K562 (cell line): ENCODE results near the gene NME2. TPM values are rescaled to one million over a fixed set of nuclear protein-coding genes. Genes with fewer than 3 reads are reported as not detected.

Experiments used
- ATAC-seq: fragments of 200-7000 bp; cut with Tn5 transposase; 3 replicates; pipeline ENCODE4 v1.9.1; 2020; ENCODE audit warnings: moderate library complexity
- BruUV-seq: library from RNA; stranded (reverse); fragments of 400-500 nt; replicated peaks from 2 replicates; lab custom pipeline; 2021; lab: Mats Ljungman, UMichigan
- CTCF ChIA-PET: fragments of 300-600 bp; formaldehyde crosslinking; extraction: SDS; loops from one replicate; lab custom pipeline; 2021; ENCODE audit warnings: low intra/inter-chr PET ratio; lab: Yijun Ruan, JAX
- POLR2A ChIA-PET: fragments of 300-600, 350-650 bp; sonication (Branson Sonifier 250); formaldehyde crosslinking; extraction: SDS; loops from one replicate; lab custom pipeline; 2021; ENCODE audit warnings: antibody characterized with exemption, inconsistent platforms; lab: Yijun Ruan, JAX
- DNase-seq, 4 experiments: peaks; one replicate each; pipeline versions ENCODE4 v3.0.0 to v3.0.0-alpha.2; 2011 to 2018; ENCODE audit warnings: low spot score in 3 of 4, mixed read lengths in 3 of 4; ENCODE audit errors: extremely low read depth in 1 of 4
- FAIRE-seq: peaks from 2 replicates; lab custom pipeline; 2011; peaks lifted over from hg19 to GRCh38; lab: Jason Lieb, UNC
- H2AFZ ChIP-seq: 2 replicates; pipeline ENCODE4 v1.6.0; 2011; ENCODE audit warnings: low read depth, low read length, control low read depth, inconsistent platforms
- H3K27ac ChIP-seq: fragments of 200-600 bp; 3 replicates; pipeline ENCODE4 v1.8.0; 2011; ENCODE audit warnings: low read depth, mild to moderate bottlenecking, control low read depth, inconsistent platforms, low read length, moderate library complexity, mixed read lengths; ENCODE audit errors: extremely low read depth
- H3K27me3 ChIP-seq, 2 experiments: fragments of 300-600 bp in 1 of 2; 2 replicates in 1 of 2; 3 replicates in 1 of 2; pipeline versions ENCODE4 v1.6.0 to v1.8.0; 2011; ENCODE audit warnings: inconsistent platforms in 2 of 2, low read length in 2 of 2, mild to moderate bottlenecking in 1 of 2, mixed read lengths in 1 of 2, moderate library complexity in 1 of 2; ENCODE audit not compliant: control insufficient read depth in 2 of 2, insufficient read depth in 2 of 2
- H3K36me3 ChIP-seq: fragments of 300-600 bp; 3 replicates; pipeline ENCODE4 v1.8.0; 2011; ENCODE audit warnings: mild to moderate bottlenecking, low read length, inconsistent platforms; ENCODE audit not compliant: control insufficient read depth, insufficient read depth
- H3K4me1 ChIP-seq, 2 experiments: fragments of 200-600 bp in 1 of 2; replicated peaks in 1 of 2; 2 replicates in 1 of 2; 3 replicates in 1 of 2; pipeline versions ENCODE4 v1.5.1 to v1.8.0; 2011; ENCODE audit warnings: inconsistent platforms in 2 of 2, low read length in 2 of 2, mild to moderate bottlenecking in 1 of 2, mixed read lengths in 1 of 2, moderate library complexity in 1 of 2; ENCODE audit not compliant: control insufficient read depth in 2 of 2, insufficient read depth in 2 of 2
- H3K4me2 ChIP-seq: 2 replicates; pipeline ENCODE4 v1.6.1; 2011; ENCODE audit warnings: low read length, control low read depth, inconsistent platforms, mixed read lengths; ENCODE audit not compliant: insufficient read depth
- H3K4me3 ChIP-seq: fragments of 200-600 bp; sonication (generic), shearing (Covaris generic); 2 replicates; pipeline ENCODE4 v1.5.1; 2016; ENCODE audit warnings: control low read depth, inconsistent platforms
- H3K79me2 ChIP-seq: fragments of 200-600 bp; 3 replicates; pipeline ENCODE4 v1.8.0; 2011; ENCODE audit warnings: low read length, inconsistent platforms; ENCODE audit not compliant: control insufficient read depth, insufficient read depth
- H3K9ac ChIP-seq, 2 experiments: 2 replicates each; pipeline versions ENCODE4 v1.6.0 to v1.6.1; 2011; ENCODE audit warnings: low read depth in 2 of 2, low read length in 2 of 2, control low read depth in 1 of 2, inconsistent platforms in 1 of 2, mild to moderate bottlenecking in 1 of 2, mixed read lengths in 1 of 2; ENCODE audit not compliant: insufficient read depth in 1 of 2
- H3K9me1 ChIP-seq: one replicate; pipeline ENCODE4 v1.6.0; 2011; ENCODE audit warnings: inconsistent platforms, mild to moderate bottlenecking, low read length, moderate library complexity; ENCODE audit not compliant: control insufficient read depth, insufficient read depth
- H3K9me3 ChIP-seq: replicated peaks from 2 replicates; pipeline ENCODE4 v1.5.1; 2011; ENCODE audit warnings: low read depth, low read length, inconsistent platforms; ENCODE audit not compliant: control insufficient read depth, insufficient read depth
- H4K20me1 ChIP-seq: replicated peaks from 2 replicates; pipeline ENCODE4 v1.6.1; 2011; ENCODE audit warnings: low read length, inconsistent platforms, mixed read lengths; ENCODE audit not compliant: control insufficient read depth, insufficient read depth
- ATF1 ChIP-seq, 2 experiments: fragments of 450-650 bp in 1 of 2; IDR thresholded peaks; 2 replicates each; pipeline ENCODE4 v1.6.1; 2016; ENCODE audit warnings: missing compliant biosample characterization in 1 of 2, missing genetic modification characterization in 1 of 2
- BRD9 ChIP-seq: fragments of 450-650 bp; IDR thresholded peaks from 2 replicates; pipeline ENCODE4 v1.6.1; 2018; ENCODE audit warnings: low read depth; ENCODE audit not compliant: partially characterized antibody
- EZH2 ChIP-seq: IDR thresholded peaks from 2 replicates; pipeline ENCODE4 v1.6.1; 2012; ENCODE audit warnings: low read depth, mild to moderate bottlenecking, inconsistent platforms, low read length, borderline replicate concordance
- ZKSCAN3 ChIP-seq: fragments of 250-450 bp; sonication (Bioruptor Pico); IDR thresholded peaks from 2 replicates; pipeline ENCODE4 v1.4.0; 2020
- ZNF133 ChIP-seq: fragments of 250-450 bp; sonication (Bioruptor Pico); IDR thresholded peaks from 2 replicates; pipeline ENCODE4 v1.4.0; 2020; ENCODE audit warnings: mild to moderate bottlenecking
- ZNF384 ChIP-seq: IDR thresholded peaks from 2 replicates; pipeline ENCODE4 v1.6.1; 2012; ENCODE audit warnings: low read depth, low read length, improper control_type of control experiment
- in situ Hi-C: fragments of 300-500 bp; cut with MboI; formaldehyde crosslinking; loops from 4 replicates; pipeline ENCODE4 v1.15.0; 2018; ENCODE audit warnings: inconsistent platforms, mixed read lengths
- intact Hi-C: fragments of 100-400 bp; cut with micrococcal nuclease; formaldehyde crosslinking; loops from 2 replicates; pipeline ENCODE4 v1.14.2; 2022
- polyA plus RNA-seq, 8 experiments: library from polyadenylated mRNA; depleted of rRNA in 4 of 8; stranded (reverse) in 5 of 8; unstranded in 3 of 8; fragments of >200 nt; fragmentation: Nextera tagmentation in 2 of 8; fragmentation: Illumina TruSeq in 1 of 8; extraction: Ambion mirVana in 2 of 8; extraction: Trizol in 1 of 8; gene quantifications; 2 replicates each; pipeline versions ENCODE4 v1.2.1 to v1.2.3, GENCODE V29; 2011 to 2014; ENCODE audit warnings: inconsistent platforms in 1 of 8, missing spikeins in 1 of 8
- total RNA-seq, 7 experiments: library from RNA; depleted of rRNA in 6 of 7; stranded (reverse); fragments of >200 nt in 6 of 7; fragmentation: Illumina TruSeq in 2 of 7; extraction: Trizol in 2 of 7; gene quantifications; 2 replicates each; pipeline versions ENCODE4 v1.2.1 to v1.2.3, GENCODE V29; 2011 to 2021; ENCODE audit warnings: low replicate concordance in 1 of 7
- TF ChIP-seq, protein P1 (sequence below): fragments of 200-800 bp; sonication (Bioruptor generic); IDR thresholded peaks from 2 replicates; pipeline ENCODE4 v1.6.1; 2016; ENCODE audit warnings: missing genetic modification characterization, missing compliant biosample characterization
- TF ChIP-seq, protein P2 (sequence below): sonication (generic); formaldehyde crosslinking; IDR thresholded peaks from 2 replicates; pipeline ENCODE4 v1.8.1; 2022; ENCODE audit warnings: missing genetic modification reagents

The NME2 gene
- total and polyA plus RNA-seq, 9 of the 15 experiments (the other 6 are each of a cell fraction or from before 2014, with no cell fraction given) = 684 to 1,202 (median 924) TPM

DNA sequence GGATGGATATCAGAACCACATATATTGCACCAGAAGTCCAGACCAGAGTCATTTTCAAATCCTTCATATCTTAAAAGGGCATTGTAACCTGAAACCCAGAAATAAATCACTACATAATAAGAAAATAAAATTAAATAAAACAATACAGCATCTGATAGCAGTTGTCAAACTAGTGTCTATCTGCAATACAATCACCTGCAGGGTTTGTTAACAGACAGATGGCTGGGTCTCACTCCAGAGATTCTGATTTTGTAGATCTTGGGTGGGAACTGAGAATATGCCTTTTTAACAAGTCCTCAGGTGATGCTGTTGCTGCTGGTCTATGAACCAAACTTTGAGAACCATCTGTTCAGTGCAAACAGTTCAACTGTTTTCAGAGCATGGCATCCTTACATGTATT lies 37.6 kb downstream of the NME2 start:
- no peak for ATAC-seq
- in situ Hi-C loops = no loop called here

More for the DNA sequence above, 37.6 kb downstream of the NME2 start:
- no peak overlapping the region for H3K4me3 ChIP-seq
- H3K9me3 ChIP-seq = no peaks in the 10 kb centered on the region
- TF ChIP-seq EZH2 (no peak), ATF1 (CRISPR knock-in tag; IDR thresholded peaks at IDR 0.05) (no peak), ATF1 (tag; IDR thresholded peaks at IDR 0.05) (no peak), ZKSCAN3 (no peak), BRD9 (no peak), ZNF384 (no peak), ZNF133 (CRISPR knock-in tag) (no peak)
- TF ChIP-seq, protein P1, sequence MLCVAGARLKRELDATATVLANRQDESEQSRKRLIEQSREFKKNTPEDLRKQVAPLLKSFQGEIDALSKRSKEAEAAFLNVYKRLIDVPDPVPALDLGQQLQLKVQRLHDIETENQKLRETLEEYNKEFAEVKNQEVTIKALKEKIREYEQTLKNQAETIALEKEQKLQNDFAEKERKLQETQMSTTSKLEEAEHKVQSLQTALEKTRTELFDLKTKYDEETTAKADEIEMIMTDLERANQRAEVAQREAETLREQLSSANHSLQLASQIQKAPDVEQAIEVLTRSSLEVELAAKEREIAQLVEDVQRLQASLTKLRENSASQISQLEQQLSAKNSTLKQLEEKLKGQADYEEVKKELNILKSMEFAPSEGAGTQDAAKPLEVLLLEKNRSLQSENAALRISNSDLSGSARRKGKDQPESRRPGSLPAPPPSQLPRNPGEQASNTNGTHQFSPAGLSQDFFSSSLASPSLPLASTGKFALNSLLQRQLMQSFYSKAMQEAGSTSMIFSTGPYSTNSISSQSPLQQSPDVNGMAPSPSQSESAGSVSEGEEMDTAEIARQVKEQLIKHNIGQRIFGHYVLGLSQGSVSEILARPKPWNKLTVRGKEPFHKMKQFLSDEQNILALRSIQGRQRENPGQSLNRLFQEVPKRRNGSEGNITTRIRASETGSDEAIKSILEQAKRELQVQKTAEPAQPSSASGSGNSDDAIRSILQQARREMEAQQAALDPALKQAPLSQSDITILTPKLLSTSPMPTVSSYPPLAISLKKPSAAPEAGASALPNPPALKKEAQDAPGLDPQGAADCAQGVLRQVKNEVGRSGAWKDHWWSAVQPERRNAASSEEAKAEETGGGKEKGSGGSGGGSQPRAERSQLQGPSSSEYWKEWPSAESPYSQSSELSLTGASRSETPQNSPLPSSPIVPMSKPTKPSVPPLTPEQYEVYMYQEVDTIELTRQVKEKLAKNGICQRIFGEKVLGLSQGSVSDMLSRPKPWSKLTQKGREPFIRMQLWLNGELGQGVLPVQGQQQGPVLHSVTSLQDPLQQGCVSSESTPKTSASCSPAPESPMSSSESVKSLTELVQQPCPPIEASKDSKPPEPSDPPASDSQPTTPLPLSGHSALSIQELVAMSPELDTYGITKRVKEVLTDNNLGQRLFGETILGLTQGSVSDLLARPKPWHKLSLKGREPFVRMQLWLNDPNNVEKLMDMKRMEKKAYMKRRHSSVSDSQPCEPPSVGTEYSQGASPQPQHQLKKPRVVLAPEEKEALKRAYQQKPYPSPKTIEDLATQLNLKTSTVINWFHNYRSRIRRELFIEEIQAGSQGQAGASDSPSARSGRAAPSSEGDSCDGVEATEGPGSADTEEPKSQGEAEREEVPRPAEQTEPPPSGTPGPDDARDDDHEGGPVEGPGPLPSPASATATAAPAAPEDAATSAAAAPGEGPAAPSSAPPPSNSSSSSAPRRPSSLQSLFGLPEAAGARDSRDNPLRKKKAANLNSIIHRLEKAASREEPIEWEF (CRISPR knock-in tag) = no peak
- TF ChIP-seq, protein P2, sequence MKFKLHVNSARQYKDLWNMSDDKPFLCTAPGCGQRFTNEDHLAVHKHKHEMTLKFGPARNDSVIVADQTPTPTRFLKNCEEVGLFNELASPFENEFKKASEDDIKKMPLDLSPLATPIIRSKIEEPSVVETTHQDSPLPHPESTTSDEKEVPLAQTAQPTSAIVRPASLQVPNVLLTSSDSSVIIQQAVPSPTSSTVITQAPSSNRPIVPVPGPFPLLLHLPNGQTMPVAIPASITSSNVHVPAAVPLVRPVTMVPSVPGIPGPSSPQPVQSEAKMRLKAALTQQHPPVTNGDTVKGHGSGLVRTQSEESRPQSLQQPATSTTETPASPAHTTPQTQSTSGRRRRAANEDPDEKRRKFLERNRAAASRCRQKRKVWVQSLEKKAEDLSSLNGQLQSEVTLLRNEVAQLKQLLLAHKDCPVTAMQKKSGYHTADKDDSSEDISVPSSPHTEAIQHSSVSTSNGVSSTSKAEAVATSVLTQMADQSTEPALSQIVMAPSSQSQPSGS = no peak
- TF ChIP-seq, all 486 proteins: peak for 0
- no peaks in the 10 kb centered on the region for H3K9me1 ChIP-seq
- no peaks in the 10 kb centered on the region for H3K4me1 ChIP-seq
- no TSS peak for BruUV-seq
- H3K27ac ChIP-seq = no peak overlapping the region
- no peak for FAIRE-seq
- H3K27me3 ChIP-seq = no peaks in the 10 kb centered on the region
- ChIA-PET CTCF (no interaction called here), POLR2A (no interaction called here)
- H3K79me2 ChIP-seq = no peaks in the 10 kb centered on the region
- no peaks in the 10 kb centered on the region for H4K20me1 ChIP-seq
- H3K9ac ChIP-seq = no peak overlapping the region
- H2AFZ ChIP-seq = no peak overlapping the region
- peaks cover 89% of the 10 kb centered on the region for H3K36me3 ChIP-seq
- intact Hi-C loops = no loop called here
- DNase-seq = no peak
- H3K4me2 ChIP-seq = no peak overlapping the region
